ENCODE results near the gene CPA1.

The CPA1 gene

GRCh38 chr7:130393841-130394411 is 13.6 kb downstream of the CPA1 start:
- ChIA-PET CTCF (no interaction called here), POLR2A (no interaction called here)

GRCh38 chr7:130394421-130395195 is 14.3 kb downstream of the CPA1 start:
- H3K36me3 ChIP-seq (ENCODE audit: control insufficient read depth in 2 of 2, insufficient read depth in 1 of 2, low read length in 2 of 2): no peaks in the 10 kb centered on the region
- CTCF ChIA-PET: no interaction called here
- H3K27ac ChIP-seq (ENCODE audit: extremely low read depth, low read depth, low read length): no peak overlapping the region
- POLR2A ChIA-PET: no interaction called here
- no peaks in the 10 kb centered on the region; the same call in 1 of the 2 replicates for H3K4me1 ChIP-seq (ENCODE audit: control insufficient read depth, insufficient read depth, low read length)
- no peaks in the 10 kb centered on the region for H3K9me3 ChIP-seq (ENCODE audit: control insufficient read depth, insufficient read depth, low read depth, low read length)
- no peak overlapping the region for H3K4me3 ChIP-seq (ENCODE audit: low read depth, low read length)
- TF ChIP-seq ZSCAN4 (tag by site-specific recombination; IDR thresholded peaks at IDR 0.05) (no peak), ZNF623 (tag by site-specific recombination; IDR thresholded peaks at IDR 0.05) (no peak), ZFP41 (tag by site-specific recombination; IDR thresholded peaks at IDR 0.05; ENCODE audit: borderline replicate concordance) (no peak), MYNN (tag by site-specific recombination; IDR thresholded peaks at IDR 0.05; ENCODE audit: borderline replicate concordance) (no peak), GLI4 (tag by site-specific recombination; IDR thresholded peaks at IDR 0.05) (no peak), ZNF704 (tag by site-specific recombination; IDR thresholded peaks at IDR 0.05) (no peak), ZFP3 (tag by site-specific recombination; IDR thresholded peaks at IDR 0.05; ENCODE audit: low read depth) (no peak), ZNF580 (tag by site-specific recombination; IDR thresholded peaks at IDR 0.05) (no peak)

More at GRCh38 chr7:130393841-130394411, 13.6 kb downstream of the CPA1 start:
- no peaks in the 10 kb centered on the region for H3K36me3 ChIP-seq (ENCODE audit: control insufficient read depth in 2 of 2, insufficient read depth in 1 of 2, low read length in 2 of 2)
- TF ChIP-seq ZNF19 (tag by site-specific recombination; IDR thresholded peaks at IDR 0.05; ENCODE audit: low read depth) (no peak), PATZ1 (tag by site-specific recombination; IDR thresholded peaks at IDR 0.05) (no peak), ZNF433 (tag by site-specific recombination; IDR thresholded peaks at IDR 0.05; ENCODE audit: low read depth) (no peak), ZNF48 (tag by site-specific recombination; IDR thresholded peaks at IDR 0.05) (no peak), ZNF292 (tag by site-specific recombination; IDR thresholded peaks at IDR 0.05; ENCODE audit: borderline replicate concordance, low read depth) (no peak), ZNF362 (tag by site-specific recombination; IDR thresholded peaks at IDR 0.05) (no peak), GLI4 (tag by site-specific recombination; IDR thresholded peaks at IDR 0.05) (no peak), KLF16 (tag by site-specific recombination; IDR thresholded peaks at IDR 0.05) (no peak), ZNF777 (tag by site-specific recombination; IDR thresholded peaks at IDR 0.05; ENCODE audit: borderline replicate concordance) (no peak), ZNF510 (tag by site-specific recombination; IDR thresholded peaks at IDR 0.05; ENCODE audit: insufficient replicate concordance) (no peak), KLF8 (tag by site-specific recombination; IDR thresholded peaks at IDR 0.05) (no peak), ATF2 (tag by site-specific recombination; IDR thresholded peaks at IDR 0.05; ENCODE audit: low read depth) (no peak), RBAK (tag by site-specific recombination; IDR thresholded peaks at IDR 0.05) (no peak), AEBP2 (tag by site-specific recombination; IDR thresholded peaks at IDR 0.05; ENCODE audit: borderline replicate concordance) (no peak), ZNF112 (tag by site-specific recombination; IDR thresholded peaks at IDR 0.05) (no peak), ZNF843 (tag by site-specific recombination; IDR thresholded peaks at IDR 0.05) (no peak)
- no peaks in the 10 kb centered on the region; the same call in 1 of the 2 replicates for H3K4me1 ChIP-seq (ENCODE audit: control insufficient read depth, insufficient read depth, low read length)
- no peaks in the 10 kb centered on the region for H3K9me3 ChIP-seq (ENCODE audit: control insufficient read depth, insufficient read depth, low read depth, low read length)
- no peak overlapping the region for H3K27ac ChIP-seq (ENCODE audit: extremely low read depth, low read depth, low read length)
- no peak overlapping the region for H3K4me3 ChIP-seq (ENCODE audit: low read depth, low read length)

Measured in HEK293 (cell line).